Measurements from ENCODE around the gene CALD1. TPM values are rescaled to one million over a fixed set of nuclear protein-coding genes. Genes with fewer than 3 reads are reported as not detected.
A peak's percentile ranks its signal among the peaks of the same experiment; 100 is the strongest.

Gene CALD1
- total RNA-seq, 1 donor from 2014 or later = 169 TPM

DNA sequence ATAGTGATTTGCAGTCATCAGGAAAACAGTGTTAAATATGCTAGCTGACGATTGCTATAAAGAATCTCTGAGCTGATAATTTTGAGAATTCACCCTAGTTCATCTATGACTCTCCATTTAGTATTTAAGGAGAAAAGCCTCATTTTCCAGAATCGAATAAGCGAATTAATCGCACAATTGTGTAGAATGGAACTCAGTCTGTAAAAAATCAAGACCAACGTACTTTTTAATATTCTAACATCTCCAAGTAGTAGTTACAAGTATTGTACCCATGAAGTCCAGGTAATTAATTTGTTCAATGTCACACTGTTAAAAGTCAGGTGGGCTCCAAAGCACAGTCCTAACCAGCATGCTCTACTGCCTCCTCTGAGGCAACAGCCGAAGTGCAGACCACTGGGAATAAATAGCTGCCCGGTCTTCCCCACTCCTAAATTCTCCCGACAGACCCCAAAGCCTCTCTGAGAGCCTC is 206.5 kb downstream of the CALD1 start:
- peaks cover 14% of the 10 kb centered on the region for H3K36me3 Mint-ChIP-seq
- H3K4me1 Mint-ChIP-seq (ENCODE audit: unreplicated experiment) = peaks cover 15% of the 10 kb centered on the region
- TF ChIP-seq, protein P1, sequence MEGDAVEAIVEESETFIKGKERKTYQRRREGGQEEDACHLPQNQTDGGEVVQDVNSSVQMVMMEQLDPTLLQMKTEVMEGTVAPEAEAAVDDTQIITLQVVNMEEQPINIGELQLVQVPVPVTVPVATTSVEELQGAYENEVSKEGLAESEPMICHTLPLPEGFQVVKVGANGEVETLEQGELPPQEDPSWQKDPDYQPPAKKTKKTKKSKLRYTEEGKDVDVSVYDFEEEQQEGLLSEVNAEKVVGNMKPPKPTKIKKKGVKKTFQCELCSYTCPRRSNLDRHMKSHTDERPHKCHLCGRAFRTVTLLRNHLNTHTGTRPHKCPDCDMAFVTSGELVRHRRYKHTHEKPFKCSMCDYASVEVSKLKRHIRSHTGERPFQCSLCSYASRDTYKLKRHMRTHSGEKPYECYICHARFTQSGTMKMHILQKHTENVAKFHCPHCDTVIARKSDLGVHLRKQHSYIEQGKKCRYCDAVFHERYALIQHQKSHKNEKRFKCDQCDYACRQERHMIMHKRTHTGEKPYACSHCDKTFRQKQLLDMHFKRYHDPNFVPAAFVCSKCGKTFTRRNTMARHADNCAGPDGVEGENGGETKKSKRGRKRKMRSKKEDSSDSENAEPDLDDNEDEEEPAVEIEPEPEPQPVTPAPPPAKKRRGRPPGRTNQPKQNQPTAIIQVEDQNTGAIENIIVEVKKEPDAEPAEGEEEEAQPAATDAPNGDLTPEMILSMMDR (conservative IDR thresholded peaks at IDR 0.05) = no peak
- H3K27me3 Mint-ChIP-seq = no peaks in the 10 kb centered on the region
- DNase-seq (ENCODE audit: extremely low spot score, unreplicated experiment) = no peak
- peak overlapping the region; percentile 97 for H3K4me3 Mint-ChIP-seq
- H3K9me3 Mint-ChIP-seq = no peaks in the 10 kb centered on the region
- peak overlapping the region; percentile 95 for H3K27ac Mint-ChIP-seq

DNA sequence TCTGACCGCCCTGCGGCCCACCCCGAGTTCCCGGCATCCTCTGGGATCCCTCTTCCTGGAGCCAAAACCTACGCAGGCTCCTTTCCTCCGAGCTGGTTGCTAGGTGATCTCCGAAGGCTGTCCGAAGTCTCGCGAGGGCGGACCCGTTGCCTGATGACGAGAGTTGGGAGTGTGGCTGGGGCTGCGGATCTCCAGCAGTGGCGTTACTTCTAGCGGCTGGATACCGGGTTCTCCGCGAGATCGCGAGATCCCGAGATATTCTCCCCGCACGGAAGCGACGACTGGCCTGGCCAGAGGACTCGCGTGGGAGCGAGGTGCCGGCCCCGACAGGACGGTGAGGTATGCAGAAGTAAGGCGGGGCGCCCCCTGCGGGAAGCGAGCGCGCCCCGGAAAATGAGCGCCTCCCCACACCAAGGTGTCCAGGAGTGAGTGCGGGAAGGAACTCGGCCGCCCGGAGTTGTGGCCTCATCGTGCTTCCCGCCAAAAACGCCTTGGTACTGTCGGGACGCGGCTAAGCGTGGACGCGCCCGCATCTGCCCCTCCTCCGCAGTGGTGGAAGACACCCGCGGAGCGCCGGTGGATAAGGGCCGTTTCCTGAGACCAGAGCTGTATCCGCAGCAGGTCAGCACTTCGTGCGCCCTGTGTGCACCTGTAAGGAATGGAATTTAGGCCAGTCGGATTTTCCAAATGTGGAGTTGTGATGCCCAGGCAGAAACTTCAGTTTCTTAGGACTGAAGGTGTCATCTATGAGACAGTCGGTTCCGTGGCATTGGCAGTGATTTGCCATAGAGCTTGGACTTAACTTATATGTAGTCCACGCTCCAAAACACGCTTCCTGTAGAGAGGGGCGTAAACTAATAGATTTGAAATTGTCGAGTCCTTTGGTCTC is 207.2 kb downstream of the CALD1 start, which contains the start of gene AGBL3:
TSS of gene AGBL3 (plus strand) at position 146 of the 889 bp plus-strand sequence. CDS start 1,426 bp downstream, outside the sequence.
- H3K27ac Mint-ChIP-seq = peak within 1 kb of the TSS; percentile 95
- peaks cover 21% of the 10 kb centered on the region for H3K36me3 Mint-ChIP-seq
- DNase-seq (ENCODE audit: extremely low spot score, unreplicated experiment) = peak; percentile 95
- H3K9me3 Mint-ChIP-seq = no peaks in the 10 kb centered on the region
- H3K27me3 Mint-ChIP-seq = no peaks in the 10 kb centered on the region
- H3K4me1 Mint-ChIP-seq (ENCODE audit: unreplicated experiment) = peaks cover 22% of the 10 kb centered on the region
- TF ChIP-seq, protein P1 (conservative IDR thresholded peaks at IDR 0.05) = peak; percentile 64
- peak within 1 kb of the TSS; percentile 97 for H3K4me3 Mint-ChIP-seq

DNA sequence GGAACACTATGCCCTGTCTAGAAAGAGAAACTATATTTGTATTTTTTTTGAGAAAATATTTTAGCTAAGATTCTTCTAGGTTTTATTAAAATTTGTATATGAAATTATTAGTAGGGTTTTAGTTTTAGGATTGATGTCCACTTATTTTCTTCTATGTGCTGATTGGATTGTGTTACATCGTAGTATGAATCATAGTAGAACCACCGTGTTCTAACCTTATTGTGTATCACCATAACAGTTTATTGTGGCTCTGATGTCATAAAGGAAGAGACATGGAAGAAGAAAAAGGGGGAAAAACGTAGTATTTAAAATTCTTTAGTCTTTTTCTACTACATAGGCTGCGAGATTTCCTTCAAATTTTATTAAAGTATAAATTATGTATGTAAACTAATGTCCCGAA is 208.7 kb downstream of the CALD1 start:
- TF ChIP-seq, protein P1 (conservative IDR thresholded peaks at IDR 0.05) = no peak
- no peak for DNase-seq (ENCODE audit: extremely low spot score, unreplicated experiment)
- Mint-ChIP-seq H3K4me1 (ENCODE audit: unreplicated experiment) (peaks cover 25% of the 10 kb centered on the region), H3K9me3 (no peaks in the 10 kb centered on the region), H3K4me3 (peak overlapping the region; percentile 48), H3K27me3 (no peaks in the 10 kb centered on the region), H3K36me3 (peaks cover 25% of the 10 kb centered on the region), H3K27ac (no peak overlapping the region)

DNA sequence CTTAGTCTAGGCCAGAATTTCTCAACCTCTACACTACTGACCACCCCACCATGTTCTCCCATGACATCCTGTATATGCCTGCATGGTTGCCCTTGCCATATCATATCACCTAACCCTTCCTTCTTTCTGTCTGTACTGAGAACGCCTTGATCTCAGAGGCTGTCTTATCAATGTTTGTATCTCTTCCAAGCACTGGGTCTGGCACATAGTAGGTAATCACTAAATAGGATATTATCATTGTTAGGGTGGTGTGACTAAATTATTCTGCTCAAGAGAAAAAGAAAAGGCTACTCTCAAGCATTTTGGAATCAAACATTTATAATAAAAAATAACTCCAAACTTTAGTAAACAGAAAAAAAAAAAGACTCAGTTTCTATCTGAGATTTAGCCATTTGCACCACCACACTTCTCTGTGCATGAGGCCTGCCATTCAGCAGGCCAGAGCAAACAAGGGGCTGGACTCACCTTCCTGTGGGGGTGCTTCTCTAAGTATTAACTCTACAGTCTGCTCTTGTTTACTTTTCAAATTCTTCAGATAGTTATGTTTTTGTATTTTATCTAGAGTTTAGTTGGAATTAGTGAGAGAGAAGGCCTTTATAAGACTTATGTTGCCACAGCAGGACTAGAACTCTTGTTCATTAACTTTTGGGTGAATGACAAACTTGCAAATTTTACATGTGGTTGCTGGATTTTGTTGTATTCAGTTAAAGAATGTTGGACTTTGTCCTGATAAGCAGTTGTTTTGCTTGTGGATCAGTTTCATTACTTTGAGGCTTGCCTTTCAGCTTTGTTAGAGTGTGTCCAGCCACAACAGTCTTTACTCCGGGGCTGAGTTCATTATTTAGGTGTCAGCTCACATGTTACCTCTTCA is 212.3 kb downstream of the CALD1 start:
- H3K9me3 Mint-ChIP-seq = no peaks in the 10 kb centered on the region

More for the DNA sequence above, 212.3 kb downstream of the CALD1 start:
- H3K27me3 Mint-ChIP-seq = no peaks in the 10 kb centered on the region
- peaks cover 38% of the 10 kb centered on the region for H3K4me1 Mint-ChIP-seq (ENCODE audit: unreplicated experiment)
- H3K27ac Mint-ChIP-seq = peak overlapping the region; percentile 64
- H3K36me3 Mint-ChIP-seq = peaks cover 40% of the 10 kb centered on the region
- peak overlapping the region; percentile 30 for H3K4me3 Mint-ChIP-seq
- TF ChIP-seq, protein P1 (conservative IDR thresholded peaks at IDR 0.05) = no peak
- DNase-seq (ENCODE audit: extremely low spot score, unreplicated experiment) = no peak
